ENCODE results near the gene KLHDC4.
A peak's percentile ranks its signal among the peaks of the same experiment; 100 is the strongest.
"Not testable (repeated sequence)": the region's sequence is repeated elsewhere in the genome, so short reads cannot be mapped to it uniquely, and the experiment has no call there.

Gene KLHDC4

DNA sequence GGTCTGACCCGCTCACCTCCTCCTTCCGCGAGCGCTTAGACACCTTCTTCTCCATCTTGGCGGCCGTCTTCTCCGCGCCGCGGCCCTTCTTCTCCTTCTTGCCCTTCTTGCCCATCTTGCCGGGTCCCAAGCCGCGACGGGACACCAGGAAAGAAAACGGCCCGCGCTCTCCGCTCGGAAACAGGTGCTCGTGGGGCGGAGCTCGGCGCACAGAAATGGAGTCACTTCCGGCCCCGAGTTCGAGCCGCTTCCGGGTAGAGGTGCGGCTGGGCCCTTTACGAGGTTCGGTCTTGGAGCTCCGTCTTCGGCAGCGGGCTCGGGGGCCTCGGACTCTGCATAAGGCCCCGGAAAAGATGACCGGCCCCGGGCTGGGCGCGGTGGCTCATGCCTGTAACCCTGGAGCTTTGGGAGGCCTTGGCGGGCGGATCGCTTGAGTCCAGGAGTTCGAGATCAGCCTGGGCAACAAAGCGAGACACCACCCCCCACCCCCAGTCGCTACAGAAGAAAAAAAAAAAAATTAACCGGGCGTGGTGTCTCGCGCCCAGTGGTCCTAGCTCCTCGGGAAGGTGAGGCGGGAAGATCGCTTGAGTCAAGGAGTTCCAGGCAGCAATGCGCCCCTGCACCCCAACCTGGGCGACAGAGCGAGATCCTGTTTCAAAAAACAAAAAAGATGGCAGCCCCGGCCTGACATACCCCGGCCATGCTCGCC is at the start of gene KLHDC4:
Gene KLHDC4, minus strand, starts transcription at position 211 of the 709 bp plus-strand sequence. Its CDS starts 96 bp downstream, at position 115.
- peak; percentile 69 for DNase-seq

DNA sequence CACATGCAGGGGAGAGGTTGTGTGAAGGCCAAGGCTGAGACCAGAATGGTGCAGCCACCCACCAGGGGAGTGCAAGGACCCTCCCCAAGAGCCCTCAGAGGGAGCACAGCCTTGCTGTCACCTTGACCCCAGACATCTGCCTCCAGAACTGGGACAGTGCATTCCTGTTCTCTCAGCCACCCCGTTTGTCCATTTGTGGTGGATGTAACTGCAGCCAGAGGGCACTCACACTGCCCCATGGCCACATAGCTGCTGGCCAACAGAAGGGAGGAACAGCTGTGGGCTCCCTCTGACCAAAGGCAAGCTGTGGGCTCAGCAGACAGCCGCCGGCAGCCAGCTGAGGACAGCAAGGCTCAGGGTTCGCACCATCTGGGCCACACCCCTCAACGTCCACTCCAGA is 49.8 kb upstream of the KLHDC4 start:
- DNase-seq, result no peak

- peak; percentile 12 for DNase-seq
Observed at GRCh38 chr16:87812200-87812656, 46.4 kb upstream of the KLHDC4 start.

DNA sequence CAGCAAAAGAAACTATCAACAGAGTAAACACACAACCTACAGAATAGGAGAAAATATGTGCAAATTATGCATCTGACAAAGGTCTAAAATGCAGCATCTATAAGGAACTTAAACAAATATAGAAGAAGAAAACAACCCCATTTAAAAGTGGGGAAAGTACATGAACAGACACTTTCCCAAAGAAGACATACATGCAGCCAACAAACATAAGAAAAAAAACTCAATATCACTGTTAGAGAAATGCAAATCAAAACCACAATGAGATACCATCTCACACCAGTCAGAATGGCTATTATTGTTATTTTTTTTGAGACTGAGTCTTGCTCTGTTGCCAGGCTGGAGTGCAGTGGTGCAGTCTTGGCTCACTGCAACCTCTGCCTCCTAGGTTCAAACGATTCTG is 45.7 kb upstream of the KLHDC4 start:
- DNase-seq, result not testable (repeated sequence)

- DNase-seq, result no peak
Observed at GRCh38 chr16:87809150-87809902, 43.5 kb upstream of the KLHDC4 start.

- DNase-seq, result no peak
Observed at GRCh38 chr16:87808108-87808507, 42.3 kb upstream of the KLHDC4 start.

DNA sequence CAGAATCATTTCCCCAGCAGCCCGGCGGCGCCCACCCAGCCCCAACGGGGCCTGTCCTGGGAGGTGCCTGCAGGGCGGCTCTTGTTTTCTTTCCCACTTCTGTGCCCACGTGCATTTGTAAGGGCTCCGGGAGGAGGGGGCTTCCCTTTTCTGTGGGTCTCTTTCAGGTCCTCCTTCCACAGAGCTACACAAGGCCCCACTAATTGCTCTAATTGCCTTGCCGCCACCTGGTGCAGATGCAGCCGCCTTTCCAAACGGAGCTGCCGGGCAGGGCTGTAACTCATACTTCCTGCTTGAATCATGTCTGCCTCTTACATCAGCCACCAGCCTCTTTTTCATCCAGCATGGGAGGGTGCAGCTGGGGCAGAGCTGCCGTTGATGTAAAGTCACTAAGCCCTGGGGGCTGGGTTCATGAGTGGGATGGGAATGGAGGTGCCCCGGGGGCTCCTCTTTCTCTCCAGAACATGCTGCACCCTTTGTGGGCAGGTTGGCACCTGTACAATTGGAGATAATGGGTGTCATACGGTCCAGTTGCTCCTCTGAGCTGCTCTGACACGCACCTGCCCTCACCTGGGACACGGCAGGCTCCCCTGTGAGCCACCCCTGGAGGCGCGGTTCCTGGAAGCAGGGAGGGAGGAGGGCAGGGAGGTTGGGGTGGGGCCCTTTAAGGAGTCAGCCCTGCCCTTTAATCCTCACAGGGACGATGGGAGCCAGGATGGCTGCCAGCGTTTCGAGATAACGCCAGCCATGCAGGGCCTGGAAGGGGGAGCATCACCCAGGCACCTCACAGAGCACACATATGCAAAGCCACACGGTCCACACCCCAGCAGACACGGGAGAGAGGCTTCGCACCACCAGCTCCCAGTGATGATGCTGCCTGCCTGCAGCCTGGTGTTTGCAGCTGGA is 41.1 kb upstream of the KLHDC4 start:
- DNase-seq, result peak; percentile 78

GRCh38 chr16:87806261-87806640 is 40.5 kb upstream of the KLHDC4 start:
- DNase-seq, result no peak

DNA sequence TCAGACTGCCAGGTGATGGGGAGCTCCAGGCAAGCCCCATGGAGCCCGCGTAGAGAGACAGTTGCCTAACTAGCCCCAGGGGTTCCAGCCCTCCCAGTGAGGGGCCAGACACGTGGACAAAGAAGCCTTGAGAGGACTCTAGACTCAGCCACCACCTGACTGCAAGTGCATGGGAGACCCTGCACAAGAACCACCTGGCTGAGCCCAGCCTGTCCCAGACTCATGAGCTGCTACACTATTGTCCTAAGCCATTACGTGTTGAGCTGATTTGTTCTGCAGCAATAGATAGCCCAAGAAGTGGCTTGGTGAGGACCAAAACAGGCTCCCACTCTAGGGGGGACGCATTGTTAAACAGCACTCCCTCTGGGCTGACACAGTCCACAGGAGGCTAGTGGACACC is 37.6 kb upstream of the KLHDC4 start:
- DNase-seq, result no peak

GRCh38 chr16:87802670-87803069 is 36.9 kb upstream of the KLHDC4 start:
- DNase-seq, result no peak

DNA sequence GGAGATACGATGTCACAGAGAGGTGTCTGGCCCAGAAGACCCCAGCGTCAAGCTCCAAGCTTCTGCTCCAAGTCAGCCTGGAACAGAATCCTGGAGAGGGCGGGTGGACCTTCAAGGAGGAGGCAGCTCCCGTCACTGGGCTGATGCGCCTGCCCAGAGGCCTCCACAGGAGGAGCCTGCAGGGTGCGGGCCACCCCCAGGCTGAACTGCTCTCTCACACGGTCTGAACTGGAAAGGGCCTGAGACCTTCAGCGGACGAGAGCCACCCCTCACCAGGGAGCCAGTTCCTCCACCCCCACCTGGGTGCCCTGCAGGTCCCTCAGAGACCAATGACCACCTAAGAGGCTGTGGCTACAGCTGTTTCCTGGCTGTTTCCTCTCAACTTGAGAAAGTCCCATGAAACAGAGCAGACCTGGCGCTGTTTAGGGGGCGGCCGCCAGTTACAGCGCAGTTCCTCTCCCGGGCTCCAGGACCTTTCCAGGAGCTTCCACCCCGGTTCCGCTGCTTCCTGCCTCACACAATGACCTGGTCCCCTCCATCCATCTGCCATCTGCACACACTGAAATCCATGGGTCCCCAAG is 36.0 kb upstream of the KLHDC4 start:
- DNase-seq, result no peak

DNA sequence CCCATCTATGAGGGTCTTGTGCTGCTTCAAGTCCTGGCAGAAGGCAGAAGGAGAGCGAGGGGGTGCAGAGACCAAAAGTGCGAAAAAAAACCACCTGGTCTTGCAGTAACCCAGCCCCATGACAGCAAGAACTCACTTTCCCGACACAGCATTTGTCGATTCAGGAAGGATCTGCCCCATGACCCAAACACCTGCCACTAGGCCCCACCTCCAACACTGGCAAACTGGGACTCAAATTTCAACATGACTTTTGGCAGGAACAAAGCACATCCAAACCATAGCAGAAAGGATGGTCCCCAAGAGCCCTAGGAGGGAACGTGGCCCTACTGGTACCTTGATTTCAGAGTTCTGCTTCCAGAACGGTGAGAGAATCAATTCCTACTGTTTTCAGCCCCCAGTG is 34.7 kb upstream of the KLHDC4 start:
- DNase-seq, result no peak

- DNase-seq, result no peak
Observed at GRCh38 chr16:87795336-87795735, 29.6 kb upstream of the KLHDC4 start.

DNA sequence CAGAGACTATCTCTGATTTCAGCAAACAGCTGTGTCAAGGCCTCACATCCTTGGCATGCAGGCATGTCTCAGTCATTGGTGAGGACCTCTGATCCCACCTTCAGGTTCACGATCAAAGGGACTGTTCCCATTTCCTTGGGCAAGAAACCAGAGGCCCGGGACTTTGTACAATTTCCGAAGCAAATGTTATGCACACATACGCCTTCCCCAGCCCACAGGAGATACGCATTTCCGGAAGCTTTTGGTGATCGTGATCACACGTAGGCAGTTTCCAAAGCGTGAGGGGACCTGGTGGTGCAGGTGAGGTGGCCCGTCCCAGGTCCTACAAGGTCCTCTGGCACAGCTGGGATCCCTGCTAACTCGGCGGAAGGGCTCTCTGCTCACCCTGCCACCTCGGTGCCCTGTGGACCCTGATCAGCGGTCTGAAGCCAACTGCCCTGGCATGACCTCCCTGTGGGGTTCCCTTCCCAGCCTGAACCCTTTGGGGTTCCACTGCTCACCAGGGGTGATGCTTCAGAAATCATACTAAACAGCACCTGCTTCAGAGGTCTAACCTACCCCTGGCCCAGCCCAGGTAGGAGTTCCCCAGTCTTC is 28.8 kb upstream of the KLHDC4 start:
- no peak for DNase-seq

- DNase-seq, result no peak
Observed at GRCh38 chr16:87792205-87792565, 26.4 kb upstream of the KLHDC4 start.

DNA sequence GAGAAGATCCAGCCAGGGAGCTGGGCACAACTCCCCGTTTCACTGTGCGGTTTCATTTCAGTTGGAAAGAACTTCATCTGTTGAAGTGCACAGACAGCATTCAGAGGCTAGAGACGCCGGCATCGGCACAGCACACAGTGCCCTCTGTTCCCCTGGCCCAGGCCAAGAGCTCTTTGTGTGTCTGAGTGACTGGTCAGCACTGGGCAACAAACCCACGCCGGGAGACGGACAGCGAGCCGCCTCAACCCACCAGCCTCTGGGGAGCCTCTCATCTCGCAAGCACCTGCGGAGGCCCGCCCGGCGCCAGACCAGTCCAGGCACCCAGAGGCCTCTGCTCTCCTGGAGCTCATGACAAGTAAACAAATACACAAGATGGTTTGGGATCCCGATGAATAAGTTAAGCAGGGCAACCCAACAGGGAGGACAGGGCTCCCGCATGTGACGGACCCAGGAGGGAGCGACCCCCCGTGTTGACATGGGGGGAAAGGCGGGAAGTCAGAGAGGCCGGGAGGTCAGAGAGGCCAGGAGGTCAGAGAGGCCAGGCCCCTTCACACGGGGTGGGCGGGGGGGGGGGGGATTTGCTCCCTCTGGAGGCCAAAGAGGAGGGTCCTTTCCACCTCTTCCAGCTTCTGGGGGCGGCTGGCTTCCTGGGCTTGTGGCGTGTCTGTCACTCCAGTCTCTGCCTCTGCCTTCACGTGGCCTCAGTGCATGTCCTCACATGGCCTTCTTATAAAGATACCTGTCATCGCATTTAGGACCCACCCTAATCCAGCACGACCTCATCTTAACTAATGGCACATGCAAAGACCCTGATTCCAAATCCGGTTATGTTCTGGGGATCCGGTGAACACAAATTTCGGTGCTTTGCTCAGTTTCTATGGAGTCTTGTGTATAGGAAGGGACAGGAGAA is 25.8 kb upstream of the KLHDC4 start:
- DNase-seq, result no peak

DNA sequence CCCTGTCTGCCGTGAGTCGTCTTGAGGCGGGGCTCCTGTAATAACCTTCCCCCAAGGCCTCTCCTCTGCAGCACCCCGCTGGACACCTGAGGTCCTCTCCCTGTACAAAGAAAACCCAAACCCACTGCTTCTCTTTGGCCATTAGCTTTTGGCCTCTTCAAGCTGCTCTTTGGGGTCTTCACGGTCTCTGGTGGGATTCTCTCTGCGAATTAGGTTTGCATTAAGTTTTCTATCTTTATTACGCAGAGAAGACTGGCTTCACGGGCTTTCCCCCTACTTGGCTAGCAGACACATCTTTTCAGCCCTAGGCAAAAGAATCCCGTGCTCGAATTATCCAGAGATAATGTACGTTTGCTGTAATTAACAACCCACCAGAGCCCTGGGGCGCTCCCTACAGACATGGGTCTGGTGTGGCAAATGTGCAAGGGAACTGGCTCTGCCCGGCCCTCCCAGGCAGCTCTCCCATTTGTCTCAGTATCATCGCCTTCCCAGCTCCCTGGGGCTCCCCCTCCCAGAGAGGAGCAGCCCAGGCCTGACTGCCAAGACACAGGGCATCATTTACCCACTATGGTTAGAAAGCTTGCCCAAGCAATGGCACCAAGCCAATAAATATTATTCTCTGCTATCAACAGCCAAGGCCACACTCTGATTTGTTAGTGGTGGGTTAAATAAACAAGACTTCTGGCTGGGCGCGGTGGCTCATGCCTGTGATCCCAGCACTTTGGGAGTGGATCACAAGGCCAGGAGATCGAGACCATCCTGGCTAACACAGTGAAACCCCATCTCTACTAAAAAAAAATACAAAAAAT is 24.7 kb upstream of the KLHDC4 start:
- DNase-seq, result peak; percentile 76

DNA sequence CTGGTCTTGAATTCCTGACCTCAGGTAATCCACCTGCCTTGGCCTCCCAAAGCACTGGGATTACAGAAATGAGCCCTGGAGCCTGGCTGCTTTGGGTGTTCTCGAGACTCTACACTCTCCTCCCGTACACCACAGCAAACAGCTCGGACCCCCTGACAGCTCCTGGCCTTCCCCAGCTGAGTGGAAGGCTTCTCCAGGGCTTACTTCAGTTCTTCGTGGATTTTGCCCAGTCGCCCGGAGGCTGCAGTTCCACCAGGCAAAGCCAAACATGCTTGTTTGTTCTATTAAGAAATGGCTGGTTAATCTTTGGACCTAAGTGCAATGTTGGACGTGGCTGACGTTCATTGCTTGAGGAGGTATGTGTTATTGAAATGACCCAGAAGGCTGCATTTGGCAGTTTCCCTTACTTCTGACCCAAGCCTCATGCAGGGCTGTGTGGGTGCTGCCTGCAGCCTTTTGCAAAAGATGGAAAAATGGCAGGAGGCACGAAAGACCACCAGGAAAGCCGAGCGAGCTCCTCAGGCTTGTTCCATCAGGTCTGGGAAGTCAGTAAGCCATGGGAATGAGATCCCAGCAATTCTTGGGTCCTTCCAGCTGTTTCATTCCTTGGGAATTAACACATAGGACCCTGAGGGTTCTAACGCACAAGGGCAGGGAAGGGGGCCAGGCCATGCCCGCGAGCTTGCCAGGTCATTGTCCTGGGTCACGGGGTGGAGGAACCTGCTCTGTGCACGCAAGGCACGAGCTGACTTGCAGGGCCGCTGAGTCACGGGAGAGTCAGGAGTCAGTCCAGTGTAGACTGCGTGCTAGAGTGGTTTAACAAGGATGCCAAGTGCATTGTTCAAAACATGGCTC is 23.9 kb upstream of the KLHDC4 start:
- no peak for DNase-seq

DNA sequence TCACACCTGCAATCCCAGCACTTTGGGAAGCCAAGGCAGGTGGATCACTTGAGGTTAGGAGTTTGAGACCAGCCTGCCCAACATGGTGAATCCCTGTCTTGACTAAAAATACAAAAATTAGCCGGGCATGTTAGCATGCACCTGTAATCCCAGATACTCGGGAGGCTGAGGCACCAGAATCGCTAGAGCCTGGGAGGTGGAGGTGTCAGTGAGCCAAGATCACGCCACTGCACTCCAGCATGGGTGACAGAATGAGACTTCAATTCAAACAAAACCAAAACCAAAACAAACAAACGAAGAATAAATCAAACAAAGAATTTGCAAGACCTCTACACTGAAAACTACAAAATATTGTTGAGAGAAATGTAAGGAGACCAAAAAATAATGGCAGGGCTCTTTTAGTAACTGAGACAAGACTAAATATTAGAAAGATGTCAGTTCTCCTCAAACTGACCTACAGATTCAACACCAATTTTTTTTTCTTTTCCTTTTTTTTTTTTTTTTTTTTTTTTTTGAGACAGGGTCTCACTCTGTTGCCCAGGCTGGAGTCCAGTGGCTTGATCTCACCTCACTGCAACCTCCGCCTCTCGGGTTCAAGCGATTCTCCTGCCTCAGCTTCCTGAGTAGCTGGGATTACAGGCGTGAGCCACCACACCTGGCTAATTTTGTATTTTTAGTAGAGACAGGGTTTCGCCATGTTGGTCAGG is 23.1 kb upstream of the KLHDC4 start:
- not testable (repeated sequence) for DNase-seq
